ENCODE results near the gene TFR2.

GRCh38 chr7:100584054-100584682, 57.2 kb downstream of the TFR2 start:
- no peak for TF ChIP-seq CTCF (IDR thresholded peaks at IDR 0.05; ENCODE audit: insufficient read depth, low read depth, low read length)
- TF ChIP-seq EZH2 (IDR thresholded peaks at IDR 0.05; ENCODE audit: insufficient read depth, low read length): no peak
